ENCODE data around the gene NCCRP1. TPM values are rescaled to one million over a fixed set of nuclear protein-coding genes. Genes with fewer than 3 reads are reported as not detected.
A peak's percentile ranks its signal among the peaks of the same experiment; 100 is the strongest.

NCCRP1 gene
- total and polyA plus RNA-seq, 4 donors = 0.38 TPM; not detected in 3

- H3K4me3 ChIP-seq (ENCODE audit: low read length in 2 of 2) = no peak overlapping the region
- intact Hi-C loops (cut with DNase I) = no loop called here
- 25 to 27% methylated on average over 11 of the region's 11 CpGs for WGBS, 2 donors
- no peaks in the 10 kb centered on the region for H3K36me3 ChIP-seq (ENCODE audit: control insufficient read depth in 1 of 2, insufficient read depth in 2 of 2, low read length in 1 of 2)
- no peak for DNase-seq
- peak; percentile 43 for ATAC-seq (ENCODE audit: low FRiP score)
- H3K27ac ChIP-seq (ENCODE audit: low read depth in 1 of 2, low read length in 2 of 2) = no peak overlapping the region
- no peaks in the 10 kb centered on the region for H3K9me3 ChIP-seq (ENCODE audit: control insufficient read depth, low read length)
- H3K27me3 ChIP-seq (ENCODE audit: control insufficient read depth in 1 of 2, insufficient read depth in 2 of 2, low read length in 1 of 2) = no peaks in the 10 kb centered on the region
- H3K4me1 ChIP-seq (ENCODE audit: control insufficient read depth in 1 of 2, insufficient read depth in 2 of 2, low read length in 2 of 2) = no peaks in the 10 kb centered on the region
Observed at GRCh38 chr19:39199025-39199424, 2.3 kb downstream of the NCCRP1 start.

GRCh38 chr19:39200066-39200802 is 3.5 kb downstream of the NCCRP1 start:
- intact Hi-C loops (cut with DNase I) = no loop called here
- no peak overlapping the region for H3K4me3 ChIP-seq (ENCODE audit: low read length in 2 of 2)
- no peaks in the 10 kb centered on the region for H3K9me3 ChIP-seq (ENCODE audit: control insufficient read depth, low read length)
- H3K36me3 ChIP-seq (ENCODE audit: control insufficient read depth in 1 of 2, insufficient read depth in 2 of 2, low read length in 1 of 2) = no peaks in the 10 kb centered on the region
- DNase-seq = no peak
- WGBS, 2 donors = 85 to 88% methylated on average over 30 to 32 of the region's 32 CpGs
- ATAC-seq (ENCODE audit: low FRiP score) = no peak
- no peaks in the 10 kb centered on the region for H3K4me1 ChIP-seq (ENCODE audit: control insufficient read depth in 1 of 2, insufficient read depth in 2 of 2, low read length in 2 of 2)
- H3K27me3 ChIP-seq (ENCODE audit: control insufficient read depth in 1 of 2, insufficient read depth in 2 of 2, low read length in 1 of 2) = no peaks in the 10 kb centered on the region
- no peak overlapping the region for H3K27ac ChIP-seq (ENCODE audit: low read depth in 1 of 2, low read length in 2 of 2)

DNA sequence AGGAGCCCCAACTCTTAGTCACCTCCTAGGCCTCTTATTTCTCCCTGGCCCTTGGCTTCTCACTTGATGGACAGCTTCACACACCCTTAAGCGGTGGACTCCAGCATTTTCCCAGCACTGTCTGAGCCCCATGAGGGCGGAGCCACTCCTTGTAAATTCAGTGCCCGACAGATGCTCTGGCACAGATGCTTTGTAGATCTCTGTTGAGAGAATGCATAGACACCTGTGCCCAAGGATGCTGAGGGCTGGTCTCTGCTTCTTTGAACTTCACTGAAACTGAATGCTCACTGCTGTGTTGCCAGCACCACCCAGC is 4.0 kb downstream of the NCCRP1 start:
- H3K27me3 ChIP-seq (ENCODE audit: control insufficient read depth in 1 of 2, insufficient read depth in 2 of 2, low read length in 1 of 2) = no peaks in the 10 kb centered on the region
- no peak overlapping the region for H3K4me3 ChIP-seq (ENCODE audit: low read length in 2 of 2)
- H3K36me3 ChIP-seq (ENCODE audit: control insufficient read depth in 1 of 2, insufficient read depth in 2 of 2, low read length in 1 of 2) = no peaks in the 10 kb centered on the region
- no peak overlapping the region for H3K27ac ChIP-seq (ENCODE audit: low read depth in 1 of 2, low read length in 2 of 2)
- WGBS, 2 donors = 81 to 86% methylated on average over 3 of the region's 3 CpGs
- no peaks in the 10 kb centered on the region for H3K9me3 ChIP-seq (ENCODE audit: control insufficient read depth, low read length)
- H3K4me1 ChIP-seq (ENCODE audit: control insufficient read depth in 1 of 2, insufficient read depth in 2 of 2, low read length in 2 of 2) = no peaks in the 10 kb centered on the region
- DNase-seq = no peak
- intact Hi-C loops (cut with DNase I) = no loop called here
- ATAC-seq (ENCODE audit: low FRiP score) = no peak

GRCh38 chr19:39202998-39203355 is 6.2 kb downstream of the NCCRP1 start:
- Histone ChIP-seq H3K27ac (ENCODE audit: low read depth in 1 of 2, low read length in 2 of 2) (no peak overlapping the region), H3K27me3 (ENCODE audit: control insufficient read depth in 1 of 2, insufficient read depth in 2 of 2, low read length in 1 of 2) (no peaks in the 10 kb centered on the region), H3K4me1 (ENCODE audit: control insufficient read depth in 1 of 2, insufficient read depth in 2 of 2, low read length in 2 of 2) (no peaks in the 10 kb centered on the region), H3K36me3 (ENCODE audit: control insufficient read depth in 1 of 2, insufficient read depth in 2 of 2, low read length in 1 of 2) (no peaks in the 10 kb centered on the region), H3K4me3 (ENCODE audit: low read length in 2 of 2) (no peak overlapping the region), H3K9me3 (ENCODE audit: control insufficient read depth, low read length) (no peaks in the 10 kb centered on the region)
- no peak for DNase-seq
- intact Hi-C loops (cut with DNase I) = no loop called here
- WGBS, 2 donors = 93 to 100% methylated on average over 1 of the region's 1 CpG
- ATAC-seq (ENCODE audit: low FRiP score) = no peak

DNA sequence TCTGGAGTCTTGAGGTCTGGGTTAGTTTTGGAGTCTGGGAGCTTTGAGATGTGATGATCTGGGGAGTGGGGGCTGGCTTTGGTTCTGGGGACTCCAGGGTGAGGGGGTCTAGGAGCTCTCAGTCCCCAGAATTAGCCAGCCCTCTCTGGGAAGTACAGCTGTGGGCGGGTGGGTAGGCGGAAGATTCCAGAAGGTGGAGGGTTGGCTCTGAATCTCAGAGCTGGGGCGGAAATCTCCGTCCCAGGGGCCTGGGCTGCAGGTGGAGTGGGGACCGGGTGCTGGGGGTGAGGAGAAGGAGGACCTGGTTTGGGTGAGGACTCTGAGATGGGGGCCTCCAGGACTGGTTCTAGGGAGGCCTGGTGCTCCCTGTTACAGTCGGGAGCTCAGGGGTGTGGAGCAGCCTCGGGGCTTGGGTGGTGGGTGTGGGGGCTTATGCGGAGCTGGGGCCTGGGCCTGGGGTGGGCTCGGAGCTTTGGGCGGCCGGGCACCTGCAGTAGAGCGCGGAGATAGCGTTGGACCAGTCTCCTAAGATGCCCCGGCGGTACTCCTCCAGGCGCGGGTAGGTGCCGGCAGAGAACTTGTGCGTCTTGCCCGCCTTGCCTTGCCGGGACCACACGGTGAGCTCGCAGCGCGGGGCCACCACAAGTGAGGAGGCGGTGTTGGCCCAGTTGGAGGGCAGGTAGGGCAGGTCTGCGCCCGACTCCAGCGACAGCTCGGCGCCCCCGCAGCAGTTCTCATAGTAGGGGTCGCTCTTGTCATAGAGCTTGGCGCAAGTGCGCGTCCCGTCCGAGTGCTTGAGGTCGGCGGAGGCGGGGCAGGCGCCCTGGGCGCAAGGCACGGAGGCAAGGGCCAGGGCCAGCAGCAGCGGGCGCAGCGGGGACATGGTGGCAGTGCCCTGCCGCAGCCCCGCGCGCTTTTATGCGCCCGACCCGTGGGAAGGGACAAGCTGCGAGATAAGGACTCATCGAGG is 6.9 kb downstream of the NCCRP1 start, which contains the start of gene SYCN:
Gene SYCN, minus strand, starts transcription at position 892 of the 970 bp plus-strand sequence. Its CDS starts 9 bp downstream, at position 883.
- no peaks in the 10 kb centered on the region for H3K9me3 ChIP-seq (ENCODE audit: control insufficient read depth, low read length)
- no peaks in the 10 kb centered on the region for H3K36me3 ChIP-seq (ENCODE audit: control insufficient read depth in 1 of 2, insufficient read depth in 2 of 2, low read length in 1 of 2)
- WGBS, 2 donors = 23 to 25% methylated on average over 39 to 57 of the region's 57 CpGs
- no peak for ATAC-seq (ENCODE audit: low FRiP score)
- no peaks in the 10 kb centered on the region for H3K27me3 ChIP-seq (ENCODE audit: control insufficient read depth in 1 of 2, insufficient read depth in 2 of 2, low read length in 1 of 2)
- DNase-seq = no peak
- intact Hi-C loops (cut with DNase I) = no loop called here
- no peaks in the 10 kb centered on the region for H3K4me1 ChIP-seq (ENCODE audit: control insufficient read depth in 1 of 2, insufficient read depth in 2 of 2, low read length in 2 of 2)
- H3K4me3 ChIP-seq (ENCODE audit: low read length in 2 of 2) = no peak within 1 kb of the TSS
- no peak within 1 kb of the TSS for H3K27ac ChIP-seq (ENCODE audit: low read depth in 1 of 2, low read length in 2 of 2)

GRCh38 chr19:39205449-39205764 is 8.6 kb downstream of the NCCRP1 start:
- Histone ChIP-seq H3K4me3 (ENCODE audit: low read length in 2 of 2) (no peak overlapping the region), H3K9me3 (ENCODE audit: control insufficient read depth, low read length) (no peaks in the 10 kb centered on the region), H3K27ac (ENCODE audit: low read depth in 1 of 2, low read length in 2 of 2) (no peak overlapping the region), H3K27me3 (ENCODE audit: control insufficient read depth in 1 of 2, insufficient read depth in 2 of 2, low read length in 1 of 2) (no peaks in the 10 kb centered on the region), H3K36me3 (ENCODE audit: control insufficient read depth in 1 of 2, insufficient read depth in 2 of 2, low read length in 1 of 2) (no peaks in the 10 kb centered on the region), H3K4me1 (ENCODE audit: control insufficient read depth in 1 of 2, insufficient read depth in 2 of 2, low read length in 2 of 2) (no peaks in the 10 kb centered on the region)
- no peak for DNase-seq
- WGBS, 2 donors = 89 to 93% methylated on average over 3 of the region's 3 CpGs
- no peak for ATAC-seq (ENCODE audit: low FRiP score)
- intact Hi-C loops (cut with DNase I) = no loop called here

DNA sequence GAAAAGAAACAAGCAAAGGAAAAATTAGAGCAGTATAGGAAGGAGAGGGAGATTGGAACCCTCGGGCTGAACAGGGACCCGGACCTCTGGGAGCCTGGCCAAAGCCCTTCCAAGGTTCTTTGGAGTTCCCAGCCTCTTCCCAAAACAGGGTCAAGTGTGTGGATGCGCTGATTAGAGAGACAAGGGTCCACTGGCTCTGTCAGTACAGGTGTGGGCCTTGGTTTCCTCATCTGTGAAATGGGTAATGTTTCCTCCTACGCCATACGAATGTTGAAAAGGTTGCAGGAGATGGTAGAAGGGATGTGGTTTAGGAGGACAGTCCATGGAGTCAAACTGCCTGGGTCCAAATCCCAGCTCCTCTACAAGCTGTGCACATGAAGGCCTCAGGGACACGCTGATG is 9.4 kb downstream of the NCCRP1 start:
- Histone ChIP-seq H3K4me3 (ENCODE audit: low read length in 2 of 2) (no peak overlapping the region), H3K27me3 (ENCODE audit: control insufficient read depth in 1 of 2, insufficient read depth in 2 of 2, low read length in 1 of 2) (no peaks in the 10 kb centered on the region), H3K9me3 (ENCODE audit: control insufficient read depth, low read length) (no peaks in the 10 kb centered on the region), H3K27ac (ENCODE audit: low read depth in 1 of 2, low read length in 2 of 2) (no peak overlapping the region), H3K36me3 (ENCODE audit: control insufficient read depth in 1 of 2, insufficient read depth in 2 of 2, low read length in 1 of 2) (no peaks in the 10 kb centered on the region), H3K4me1 (ENCODE audit: control insufficient read depth in 1 of 2, insufficient read depth in 2 of 2, low read length in 2 of 2) (no peaks in the 10 kb centered on the region)
- DNase-seq (no peak), ATAC-seq (ENCODE audit: low FRiP score) (no peak)
- intact Hi-C loops (cut with DNase I) = no loop called here
- WGBS, 2 donors = 87% methylated on average over 6 of the region's 6 CpGs

GRCh38 chr19:39207293-39207836 is 10.6 kb downstream of the NCCRP1 start:
- H3K4me1 ChIP-seq (ENCODE audit: control insufficient read depth in 1 of 2, insufficient read depth in 2 of 2, low read length in 2 of 2) = no peaks in the 10 kb centered on the region
- no peak for ATAC-seq (ENCODE audit: low FRiP score)
- no peak for DNase-seq
- intact Hi-C loops (cut with DNase I) = no loop called here
- H3K9me3 ChIP-seq (ENCODE audit: control insufficient read depth, low read length) = no peaks in the 10 kb centered on the region
- no peaks in the 10 kb centered on the region for H3K27me3 ChIP-seq (ENCODE audit: control insufficient read depth in 1 of 2, insufficient read depth in 2 of 2, low read length in 1 of 2)
- H3K27ac ChIP-seq (ENCODE audit: low read depth in 1 of 2, low read length in 2 of 2) = no peak overlapping the region
- WGBS, 2 donors = 67 to 72% methylated on average over 6 of the region's 6 CpGs
- H3K4me3 ChIP-seq (ENCODE audit: low read length in 2 of 2) = no peak overlapping the region
- H3K36me3 ChIP-seq (ENCODE audit: control insufficient read depth in 1 of 2, insufficient read depth in 2 of 2, low read length in 1 of 2) = no peaks in the 10 kb centered on the region

Data from aorta (tissue), 5 donors.